ENCODE results near the gene FMN1.

DNA sequence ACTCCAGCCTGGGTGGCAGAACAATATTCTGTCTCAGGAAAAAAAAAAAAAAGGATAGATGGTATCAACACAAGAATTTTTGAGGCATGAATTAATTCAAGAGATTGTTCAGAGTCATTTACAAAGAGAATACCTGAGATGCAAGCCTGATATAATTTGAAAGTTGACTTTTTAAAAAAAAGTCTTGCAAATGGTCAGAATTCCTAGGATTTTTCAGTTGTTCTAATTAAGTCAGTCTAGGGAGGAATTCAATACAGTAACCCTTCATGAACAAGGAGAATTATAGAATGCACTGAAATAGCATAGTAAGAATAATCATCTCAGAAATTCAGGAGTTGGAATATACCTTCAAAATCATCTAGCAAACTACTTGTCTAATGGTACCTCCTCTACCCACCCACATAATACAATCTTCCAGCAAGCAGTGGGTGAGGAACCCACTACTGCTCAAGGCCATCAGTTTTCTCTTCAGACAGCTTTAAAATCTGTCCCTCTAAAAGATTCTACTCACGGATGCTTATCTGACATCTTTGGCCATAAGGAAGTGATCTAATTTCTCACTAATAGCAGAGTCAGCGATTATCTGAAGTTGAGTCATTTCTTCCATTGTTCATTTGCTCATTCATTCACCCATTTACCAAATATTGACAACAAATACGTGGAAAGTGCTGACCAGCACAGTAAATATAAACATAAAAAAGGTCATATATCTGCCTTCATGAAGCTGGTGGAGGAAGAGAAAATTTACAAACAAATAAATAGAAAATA lies 317.1 kb downstream of the FMN1 start:
- TF ChIP-seq, protein P1, sequence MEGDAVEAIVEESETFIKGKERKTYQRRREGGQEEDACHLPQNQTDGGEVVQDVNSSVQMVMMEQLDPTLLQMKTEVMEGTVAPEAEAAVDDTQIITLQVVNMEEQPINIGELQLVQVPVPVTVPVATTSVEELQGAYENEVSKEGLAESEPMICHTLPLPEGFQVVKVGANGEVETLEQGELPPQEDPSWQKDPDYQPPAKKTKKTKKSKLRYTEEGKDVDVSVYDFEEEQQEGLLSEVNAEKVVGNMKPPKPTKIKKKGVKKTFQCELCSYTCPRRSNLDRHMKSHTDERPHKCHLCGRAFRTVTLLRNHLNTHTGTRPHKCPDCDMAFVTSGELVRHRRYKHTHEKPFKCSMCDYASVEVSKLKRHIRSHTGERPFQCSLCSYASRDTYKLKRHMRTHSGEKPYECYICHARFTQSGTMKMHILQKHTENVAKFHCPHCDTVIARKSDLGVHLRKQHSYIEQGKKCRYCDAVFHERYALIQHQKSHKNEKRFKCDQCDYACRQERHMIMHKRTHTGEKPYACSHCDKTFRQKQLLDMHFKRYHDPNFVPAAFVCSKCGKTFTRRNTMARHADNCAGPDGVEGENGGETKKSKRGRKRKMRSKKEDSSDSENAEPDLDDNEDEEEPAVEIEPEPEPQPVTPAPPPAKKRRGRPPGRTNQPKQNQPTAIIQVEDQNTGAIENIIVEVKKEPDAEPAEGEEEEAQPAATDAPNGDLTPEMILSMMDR (IDR thresholded peaks at IDR 0.05; ENCODE audit: low read depth, low read length, poor library complexity, severe bottlenecking), result no peak
- no peak for TF ChIP-seq EZH2phosphoT487 (IDR thresholded peaks at IDR 0.05; ENCODE audit: borderline replicate concordance, low read length)

Data from DOHH2 (cell line).